Activated T-cell treated with anti-CD3 and anti-CD28 coated beads, Interleukin-2, amount 50 U/mL, for 4 hours (primary cell): ENCODE data around the gene OR52W1. TPM values are rescaled to one million over a fixed set of nuclear protein-coding genes. Genes with fewer than 3 reads are reported as not detected.
A peak's percentile ranks its signal among the peaks of the same experiment; 100 is the strongest.
"Not testable (repeated sequence)": the region's sequence is repeated elsewhere in the genome, so short reads cannot be mapped to it uniquely, and the experiment has no call there.

ENCODE experiments used
- ATAC-seq, 2 donors: fragments of 200-7000 bp; cut with Tn5 transposase; one replicate each; pipeline ENCODE4 v1.10.0; 2021
- DNase-seq: peaks from one replicate; pipeline ENCODE4 v3.0.0-alpha.2; 2020
- H3K27me3 Mint-ChIP-seq: one replicate; pipeline ENCODE4 v1.8.0; 2021; ENCODE audit warnings: low read depth, mixed read lengths
- H3K36me3 Mint-ChIP-seq: one replicate; pipeline ENCODE4 v1.8.0; 2022; ENCODE audit warnings: mixed read lengths; ENCODE audit not compliant: insufficient read depth
- H3K4me1 Mint-ChIP-seq: one replicate; pipeline ENCODE4 v1.8.0; 2021; ENCODE audit warnings: low read depth, mixed read lengths
- H3K4me3 Mint-ChIP-seq: one replicate; pipeline ENCODE4 v1.8.0; 2021; ENCODE audit warnings: mild to moderate bottlenecking, moderate library complexity, mixed read lengths
- H3K9me3 Mint-ChIP-seq: one replicate; pipeline ENCODE4 v1.8.0; 2021; ENCODE audit warnings: mixed read lengths
- total RNA-seq, 3 donors: library from RNA; stranded (reverse); gene quantifications; one replicate each; pipeline ENCODE4 v1.2.1, GENCODE V29; 2021

The OR52W1 gene
- total RNA-seq, 3 donors from 2014 or later, result not detected

- DNase-seq (no peak), ATAC-seq (no peak)
- no peaks in the 10 kb centered on the region for H3K9me3 Mint-ChIP-seq
- H3K27me3 Mint-ChIP-seq, result no peaks in the 10 kb centered on the region
- peaks cover 52% of the 10 kb centered on the region for H3K4me1 Mint-ChIP-seq
- peak overlapping the region; percentile 31 for H3K4me3 Mint-ChIP-seq
- peaks cover 7% of the 10 kb centered on the region for H3K36me3 Mint-ChIP-seq
Measured at GRCh38 chr11:6232899-6233298, 33.9 kb downstream of the OR52W1 start.

- Mint-ChIP-seq H3K4me1 (peaks cover 47% of the 10 kb centered on the region), H3K27me3 (no peaks in the 10 kb centered on the region), H3K4me3 (peak overlapping the region; percentile 94), H3K9me3 (no peaks in the 10 kb centered on the region), H3K36me3 (peaks cover 3% of the 10 kb centered on the region)
- DNase-seq (no peak), ATAC-seq (peak; percentile 0 to 1)
Measured at GRCh38 chr11:6233984-6234386, 35.0 kb downstream of the OR52W1 start.

- DNase-seq (peak; percentile 98), ATAC-seq (peak; percentile 91 to 93)
- Mint-ChIP-seq H3K27me3 (no peaks in the 10 kb centered on the region), H3K4me1 (peaks cover 42% of the 10 kb centered on the region), H3K4me3 (peak within 1 kb of the TSS; percentile 94), H3K36me3 (no peaks in the 10 kb centered on the region), H3K9me3 (no peaks in the 10 kb centered on the region)
Measured at GRCh38 chr11:6234387-6235107, 35.5 kb downstream of the OR52W1 start, which contains the start of gene FHIP1B. TSS of gene FHIP1B (minus strand) at chr11:6234636. CDS start at chr11:6224516, 10,120 bp downstream.

GRCh38 chr11:6237266-6237665 lies 38.2 kb downstream of the OR52W1 start:
- DNase-seq, result no peak
- Mint-ChIP-seq H3K9me3 (no peaks in the 10 kb centered on the region), H3K27me3 (no peaks in the 10 kb centered on the region), H3K4me3 (no peak overlapping the region), H3K4me1 (peaks cover 20% of the 10 kb centered on the region), H3K36me3 (no peaks in the 10 kb centered on the region)
- ATAC-seq, result no peak

- Mint-ChIP-seq H3K4me1 (peaks cover 17% of the 10 kb centered on the region), H3K9me3 (no peaks in the 10 kb centered on the region)
- DNase-seq, result no peak
Measured at GRCh38 chr11:6237761-6238302, 38.8 kb downstream of the OR52W1 start.

GRCh38 chr11:6238902-6239301 lies 39.9 kb downstream of the OR52W1 start, which contains the start of gene CNGA4:
TSS of gene CNGA4 (plus strand) at chr11:6239089. CDS start at chr11:6239207, 118 bp downstream.
- H3K4me3 Mint-ChIP-seq, result no peak within 1 kb of the TSS
- no peak for DNase-seq
- H3K27me3 Mint-ChIP-seq, result no peaks in the 10 kb centered on the region
- ATAC-seq, result no peak
- H3K4me1 Mint-ChIP-seq, result peaks cover 10% of the 10 kb centered on the region
- H3K36me3 Mint-ChIP-seq, result no peaks in the 10 kb centered on the region
- H3K9me3 Mint-ChIP-seq, result no peaks in the 10 kb centered on the region

More at GRCh38 chr11:6237761-6238302, 38.8 kb downstream of the OR52W1 start:
- Mint-ChIP-seq H3K36me3 (no peaks in the 10 kb centered on the region), H3K27me3 (no peaks in the 10 kb centered on the region), H3K4me3 (no peak overlapping the region)
- no peak for ATAC-seq

GRCh38 chr11:6240139-6240538 lies 41.1 kb downstream of the OR52W1 start:
- ATAC-seq (no peak), DNase-seq (no peak)
- Mint-ChIP-seq H3K27me3 (no peaks in the 10 kb centered on the region), H3K36me3 (no peaks in the 10 kb centered on the region), H3K9me3 (no peaks in the 10 kb centered on the region), H3K4me1 (peaks cover 3% of the 10 kb centered on the region), H3K4me3 (no peak overlapping the region)

GRCh38 chr11:6240781-6241180 lies 41.8 kb downstream of the OR52W1 start:
- DNase-seq (no peak), ATAC-seq (no peak)
- H3K27me3 Mint-ChIP-seq, result no peaks in the 10 kb centered on the region
- H3K4me3 Mint-ChIP-seq, result no peak overlapping the region
- H3K9me3 Mint-ChIP-seq, result no peaks in the 10 kb centered on the region
- no peaks in the 10 kb centered on the region for H3K4me1 Mint-ChIP-seq
- H3K36me3 Mint-ChIP-seq, result no peaks in the 10 kb centered on the region

GRCh38 chr11:6241316-6241715 lies 42.3 kb downstream of the OR52W1 start:
- Mint-ChIP-seq H3K4me1 (no peaks in the 10 kb centered on the region), H3K4me3 (no peak overlapping the region), H3K36me3 (no peaks in the 10 kb centered on the region), H3K9me3 (no peaks in the 10 kb centered on the region), H3K27me3 (no peaks in the 10 kb centered on the region)
- ATAC-seq (no peak), DNase-seq (no peak)

GRCh38 chr11:6245536-6245935 lies 46.5 kb downstream of the OR52W1 start:
- Mint-ChIP-seq H3K4me3 (no peak overlapping the region), H3K27me3 (no peaks in the 10 kb centered on the region), H3K9me3 (no peaks in the 10 kb centered on the region), H3K4me1 (no peaks in the 10 kb centered on the region), H3K36me3 (no peaks in the 10 kb centered on the region)
- no peak for DNase-seq
- no peak for ATAC-seq

- Mint-ChIP-seq H3K4me1 (no peaks in the 10 kb centered on the region), H3K9me3 (no peaks in the 10 kb centered on the region), H3K36me3 (no peaks in the 10 kb centered on the region), H3K4me3 (no peak overlapping the region), H3K27me3 (no peaks in the 10 kb centered on the region)
- ATAC-seq, result no peak
- DNase-seq, result no peak
Measured at GRCh38 chr11:6248248-6248647, 49.2 kb downstream of the OR52W1 start.

- H3K36me3 Mint-ChIP-seq, DNase-seq, H3K4me3 Mint-ChIP-seq, H3K4me1 Mint-ChIP-seq, ATAC-seq, H3K27me3 Mint-ChIP-seq, H3K9me3 Mint-ChIP-seq: not testable (repeated sequence)
Measured at GRCh38 chr11:6248897-6249296, 49.9 kb downstream of the OR52W1 start.
